ENCODE results near the gene NUP210.

NUP210 gene

DNA sequence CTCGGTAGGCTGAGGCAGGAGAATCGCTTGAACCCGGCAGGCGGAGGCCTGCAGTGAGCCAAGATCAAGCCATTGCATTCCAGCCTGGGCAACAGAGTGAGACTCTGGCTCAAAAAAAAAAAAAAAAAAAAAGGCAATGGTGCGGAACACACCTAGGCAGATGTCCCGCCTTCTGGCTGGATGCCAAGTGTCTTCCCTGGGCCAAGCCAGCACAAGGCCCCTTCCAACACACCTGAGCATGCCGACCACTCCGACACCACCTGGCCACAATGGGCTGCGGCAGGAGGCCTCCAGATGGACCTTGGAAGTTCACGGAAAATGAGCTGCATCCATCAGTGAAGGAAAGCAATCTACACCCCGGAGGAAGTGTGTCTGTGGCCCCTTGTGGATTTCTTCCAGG, 19.0 kb downstream of the NUP210 start:
- TF ChIP-seq SIN3A (IDR thresholded peaks at IDR 0.05; ENCODE audit: borderline replicate concordance, insufficient read depth, low read length) (no peak), TAF1 (IDR thresholded peaks at IDR 0.05; ENCODE audit: borderline replicate concordance, insufficient read depth, low read length) (no peak), POLR2AphosphoS5 (IDR thresholded peaks at IDR 0.05; ENCODE audit: low read depth, low read length) (no peak), FOXP2 (optimal IDR thresholded peaks at IDR 0.05; ENCODE audit: borderline replicate concordance, extremely low read depth, extremely low read length, insufficient read depth) (no peak)
- TF ChIP-seq, protein P1, sequence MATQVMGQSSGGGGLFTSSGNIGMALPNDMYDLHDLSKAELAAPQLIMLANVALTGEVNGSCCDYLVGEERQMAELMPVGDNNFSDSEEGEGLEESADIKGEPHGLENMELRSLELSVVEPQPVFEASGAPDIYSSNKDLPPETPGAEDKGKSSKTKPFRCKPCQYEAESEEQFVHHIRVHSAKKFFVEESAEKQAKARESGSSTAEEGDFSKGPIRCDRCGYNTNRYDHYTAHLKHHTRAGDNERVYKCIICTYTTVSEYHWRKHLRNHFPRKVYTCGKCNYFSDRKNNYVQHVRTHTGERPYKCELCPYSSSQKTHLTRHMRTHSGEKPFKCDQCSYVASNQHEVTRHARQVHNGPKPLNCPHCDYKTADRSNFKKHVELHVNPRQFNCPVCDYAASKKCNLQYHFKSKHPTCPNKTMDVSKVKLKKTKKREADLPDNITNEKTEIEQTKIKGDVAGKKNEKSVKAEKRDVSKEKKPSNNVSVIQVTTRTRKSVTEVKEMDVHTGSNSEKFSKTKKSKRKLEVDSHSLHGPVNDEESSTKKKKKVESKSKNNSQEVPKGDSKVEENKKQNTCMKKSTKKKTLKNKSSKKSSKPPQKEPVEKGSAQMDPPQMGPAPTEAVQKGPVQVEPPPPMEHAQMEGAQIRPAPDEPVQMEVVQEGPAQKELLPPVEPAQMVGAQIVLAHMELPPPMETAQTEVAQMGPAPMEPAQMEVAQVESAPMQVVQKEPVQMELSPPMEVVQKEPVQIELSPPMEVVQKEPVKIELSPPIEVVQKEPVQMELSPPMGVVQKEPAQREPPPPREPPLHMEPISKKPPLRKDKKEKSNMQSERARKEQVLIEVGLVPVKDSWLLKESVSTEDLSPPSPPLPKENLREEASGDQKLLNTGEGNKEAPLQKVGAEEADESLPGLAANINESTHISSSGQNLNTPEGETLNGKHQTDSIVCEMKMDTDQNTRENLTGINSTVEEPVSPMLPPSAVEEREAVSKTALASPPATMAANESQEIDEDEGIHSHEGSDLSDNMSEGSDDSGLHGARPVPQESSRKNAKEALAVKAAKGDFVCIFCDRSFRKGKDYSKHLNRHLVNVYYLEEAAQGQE (IDR thresholded peaks at IDR 0.05; ENCODE audit: insufficient read depth in 1 of 2, low read depth in 2 of 2, low read length in 2 of 2) = no peak

DNA sequence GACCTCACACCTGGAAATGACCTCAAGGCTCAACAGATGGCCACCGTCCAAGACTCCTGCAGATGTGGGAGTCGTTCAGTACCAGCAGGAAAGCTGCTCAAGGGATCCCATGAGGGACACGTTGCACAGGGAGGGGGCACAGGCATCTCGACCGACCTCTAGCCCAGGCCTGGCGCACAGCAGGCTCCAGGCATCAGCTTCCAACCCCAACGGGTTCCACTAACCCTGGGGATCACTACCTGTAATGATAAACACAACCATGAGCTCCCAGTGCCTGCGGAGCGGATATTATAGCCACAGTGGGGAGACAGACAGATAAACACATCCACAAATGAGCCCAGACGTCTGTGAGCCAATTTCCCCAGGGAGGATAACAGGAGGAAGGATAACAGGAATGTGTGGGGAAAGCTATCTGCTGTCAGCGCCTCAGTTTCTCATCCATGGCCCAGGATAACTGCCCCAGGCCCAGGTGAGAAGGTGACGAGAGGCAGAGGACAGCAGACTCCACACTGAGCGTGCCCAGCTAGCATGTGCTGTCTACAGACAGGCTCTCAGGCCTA, 19.9 kb downstream of the NUP210 start:
- TF ChIP-seq FOXP2 (optimal IDR thresholded peaks at IDR 0.05; ENCODE audit: borderline replicate concordance, extremely low read depth, extremely low read length, insufficient read depth) = no peak
- no peak for TF ChIP-seq POLR2AphosphoS5 (IDR thresholded peaks at IDR 0.05; ENCODE audit: low read depth, low read length)
- no peak for TF ChIP-seq SIN3A (IDR thresholded peaks at IDR 0.05; ENCODE audit: borderline replicate concordance, insufficient read depth, low read length)
- TF ChIP-seq, protein P1 (IDR thresholded peaks at IDR 0.05; ENCODE audit: insufficient read depth in 1 of 2, low read depth in 2 of 2, low read length in 2 of 2) = no peak
- TF ChIP-seq TAF1 (IDR thresholded peaks at IDR 0.05; ENCODE audit: borderline replicate concordance, insufficient read depth, low read length) = no peak

DNA sequence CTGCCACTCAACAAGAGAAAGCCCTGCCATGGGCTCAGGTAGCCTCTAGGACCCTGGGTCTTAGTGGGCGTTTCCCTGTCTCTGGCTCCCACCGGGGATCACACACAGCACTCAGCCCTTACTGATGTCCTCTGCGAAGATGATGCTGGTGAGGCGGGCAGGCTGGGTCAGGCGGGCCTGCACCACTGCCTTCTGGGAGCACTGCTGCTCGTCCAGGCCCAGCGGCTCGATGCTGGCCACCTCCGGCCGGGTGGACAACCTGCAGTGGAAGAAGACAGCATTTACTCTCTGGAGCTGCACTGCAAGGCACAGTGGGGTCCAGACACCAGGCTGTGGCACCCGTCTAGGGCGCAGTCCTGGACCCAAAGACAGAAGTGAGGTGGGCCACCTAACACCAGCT, 20.5 kb downstream of the NUP210 start:
- TF ChIP-seq POLR2AphosphoS5 (IDR thresholded peaks at IDR 0.05; ENCODE audit: low read depth, low read length) (no peak), FOXP2 (optimal IDR thresholded peaks at IDR 0.05; ENCODE audit: borderline replicate concordance, extremely low read depth, extremely low read length, insufficient read depth) (no peak), SIN3A (IDR thresholded peaks at IDR 0.05; ENCODE audit: borderline replicate concordance, insufficient read depth, low read length) (no peak), TAF1 (IDR thresholded peaks at IDR 0.05; ENCODE audit: borderline replicate concordance, insufficient read depth, low read length) (no peak)
- TF ChIP-seq, protein P1 (IDR thresholded peaks at IDR 0.05; ENCODE audit: insufficient read depth in 1 of 2, low read depth in 2 of 2, low read length in 2 of 2) = no peak

DNA sequence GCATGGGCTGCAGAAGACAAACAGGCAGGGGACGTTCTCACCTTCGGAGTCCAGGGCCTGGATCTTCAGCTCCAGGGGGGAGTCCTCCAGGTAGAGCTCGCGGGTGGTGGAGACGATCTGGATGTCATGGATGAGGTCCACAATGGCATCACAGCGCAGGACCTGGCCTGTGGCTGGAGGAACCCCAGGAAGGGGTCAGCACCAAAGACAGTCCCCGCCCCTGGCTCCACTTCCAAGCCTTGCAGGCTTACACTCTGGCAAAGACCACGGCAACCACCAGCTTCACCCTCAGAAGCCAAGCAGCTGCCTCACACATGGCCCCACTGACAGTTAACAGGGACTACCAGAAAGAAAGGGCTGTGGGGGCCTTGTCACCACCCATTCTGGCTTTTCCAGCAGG, 22.8 kb downstream of the NUP210 start:
- TF ChIP-seq SIN3A (IDR thresholded peaks at IDR 0.05; ENCODE audit: borderline replicate concordance, insufficient read depth, low read length) (no peak), POLR2AphosphoS5 (IDR thresholded peaks at IDR 0.05; ENCODE audit: low read depth, low read length) (no peak), TAF1 (IDR thresholded peaks at IDR 0.05; ENCODE audit: borderline replicate concordance, insufficient read depth, low read length) (no peak), FOXP2 (optimal IDR thresholded peaks at IDR 0.05; ENCODE audit: borderline replicate concordance, extremely low read depth, extremely low read length, insufficient read depth) (no peak)
- TF ChIP-seq, protein P1 (IDR thresholded peaks at IDR 0.05; ENCODE audit: insufficient read depth in 1 of 2, low read depth in 2 of 2, low read length in 2 of 2) = no peak

Data from PFSK-1 (cell line).